ENCODE results near the gene KCNE1.

KCNE1 gene

DNA sequence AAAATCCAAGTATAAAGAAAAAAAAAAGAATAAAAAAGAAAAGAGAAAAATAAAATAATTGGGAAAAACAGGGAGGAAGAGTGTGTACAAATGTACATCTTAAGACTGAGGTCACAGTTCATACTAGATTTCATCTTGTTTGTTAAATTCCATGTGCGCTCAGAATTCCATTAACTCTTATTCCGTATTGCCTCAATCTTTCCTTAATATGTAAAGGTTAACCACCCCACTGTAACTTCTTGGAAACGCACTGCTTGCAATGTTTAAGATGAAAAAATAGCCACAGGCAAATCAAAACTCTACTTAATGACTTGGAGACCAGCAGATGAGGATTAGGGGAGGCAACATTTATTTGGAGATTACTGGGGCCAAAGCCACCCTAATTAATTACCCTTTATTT is 23.9 kb upstream of the KCNE1 start:
- H3K4me3 ChIP-seq (ENCODE audit: low read length): no peak overlapping the region
- TF ChIP-seq CTCF (IDR thresholded peaks at IDR 0.05; ENCODE audit: insufficient read depth, low read depth, low read length, missing control alignments): no peak
- DNase-seq (ENCODE audit: low read depth): no peak

GRCh38 chr21:34534522-34534921 is 22.5 kb upstream of the KCNE1 start:
- no peak for TF ChIP-seq CTCF (IDR thresholded peaks at IDR 0.05; ENCODE audit: insufficient read depth, low read depth, low read length, missing control alignments)
- DNase-seq (ENCODE audit: low read depth): no peak

GRCh38 chr21:34533938-34534337 is 21.9 kb upstream of the KCNE1 start:
- no peak overlapping the region for H3K4me3 ChIP-seq (ENCODE audit: low read length)
- TF ChIP-seq CTCF (IDR thresholded peaks at IDR 0.05; ENCODE audit: insufficient read depth, low read depth, low read length, missing control alignments): no peak
- DNase-seq (ENCODE audit: low read depth): no peak

More at GRCh38 chr21:34534522-34534921, 22.5 kb upstream of the KCNE1 start:
- no peak overlapping the region for H3K4me3 ChIP-seq (ENCODE audit: low read length)

- no peak for DNase-seq (ENCODE audit: low read depth)
- no peak overlapping the region for H3K4me3 ChIP-seq (ENCODE audit: low read length)
- no peak for TF ChIP-seq CTCF (IDR thresholded peaks at IDR 0.05; ENCODE audit: insufficient read depth, low read depth, low read length, missing control alignments)
Measured at GRCh38 chr21:34531399-34531798, 19.4 kb upstream of the KCNE1 start.

DNA sequence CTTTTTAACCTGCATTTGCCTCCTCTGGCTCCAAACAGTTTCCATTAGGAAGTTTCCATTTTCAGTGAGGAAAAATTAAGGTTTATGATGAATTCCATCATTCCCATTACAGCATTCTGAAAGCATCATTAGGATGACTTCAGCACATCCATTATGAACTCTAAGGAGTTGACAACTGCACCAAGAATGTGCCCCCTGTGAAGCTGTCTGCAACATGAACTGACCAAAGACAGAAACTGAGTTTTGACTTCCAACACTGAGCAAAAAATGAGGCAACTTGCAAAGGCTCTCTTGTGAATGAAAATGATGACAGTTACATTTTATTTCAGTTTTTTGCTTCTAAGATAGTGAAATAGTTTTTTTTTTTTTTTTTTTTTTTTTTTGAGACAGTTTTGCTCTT is 18.3 kb upstream of the KCNE1 start:
- DNase-seq (ENCODE audit: low read depth): no peak
- no peak for TF ChIP-seq CTCF (IDR thresholded peaks at IDR 0.05; ENCODE audit: insufficient read depth, low read depth, low read length, missing control alignments)
- no peak overlapping the region for H3K4me3 ChIP-seq (ENCODE audit: low read length)

GRCh38 chr21:34528131-34528561 is 16.1 kb upstream of the KCNE1 start:
- H3K4me3 ChIP-seq (ENCODE audit: low read length): no peak overlapping the region
- peak; percentile 53 for DNase-seq (ENCODE audit: low read depth)

More at GRCh38 chr21:34528131-34528561, 16.1 kb upstream of the KCNE1 start:
- TF ChIP-seq CTCF (IDR thresholded peaks at IDR 0.05; ENCODE audit: insufficient read depth, low read depth, low read length, missing control alignments): no peak
